H7 (cell line): Measurements from ENCODE around the gene ABRACL. TPM values are rescaled to one million over a fixed set of nuclear protein-coding genes. Genes with fewer than 3 reads are reported as not detected.
"Not testable (repeated sequence)": the region's sequence is repeated elsewhere in the genome, so short reads cannot be mapped to it uniquely, and the experiment has no call there.

Experiments
- DNase-seq: peaks from one replicate; pipeline ENCODE4 v3.0.0; 2012
- H3K27me3 ChIP-seq: 2 replicates; pipeline ENCODE4 v1.6.0; 2011; ENCODE audit warnings: mild to moderate bottlenecking, low read length; ENCODE audit not compliant: control insufficient read depth, insufficient read depth
- H3K36me3 ChIP-seq: replicated peaks from 2 replicates; pipeline ENCODE4 v1.5.1; 2011; ENCODE audit warnings: low read length; ENCODE audit not compliant: control insufficient read depth, insufficient read depth
- H3K4me3 ChIP-seq: 2 replicates; pipeline ENCODE4 v1.5.1; 2011; ENCODE audit warnings: low read depth, mild to moderate bottlenecking, control low read depth, low read length, moderate library complexity; ENCODE audit not compliant: insufficient read depth
- total RNA-seq: library from RNA; depleted of rRNA; stranded (reverse); fragments of >200 nt; shearing (Covaris generic); gene quantifications from 2 replicates; pipeline ENCODE4 v1.2.3, GENCODE V29; 2014; rRNA removed

Gene ABRACL, protein sequence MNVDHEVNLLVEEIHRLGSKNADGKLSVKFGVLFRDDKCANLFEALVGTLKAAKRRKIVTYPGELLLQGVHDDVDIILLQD
- 108 and 111 TPM in 2 replicates for total RNA-seq

GRCh38 chr6:139028658-139029469, at the start of gene ABRACL:
TSS of gene ABRACL (plus strand) at chr6:139028745. CDS start at chr6:139034161, 5,416 bp downstream.
- peak; percentile 88 for DNase-seq
- H3K27me3 ChIP-seq: no peaks in the 10 kb centered on the region
- no peaks in the 10 kb centered on the region for H3K36me3 ChIP-seq
- peak within 1 kb of the TSS; percentile 95 for H3K4me3 ChIP-seq

DNA sequence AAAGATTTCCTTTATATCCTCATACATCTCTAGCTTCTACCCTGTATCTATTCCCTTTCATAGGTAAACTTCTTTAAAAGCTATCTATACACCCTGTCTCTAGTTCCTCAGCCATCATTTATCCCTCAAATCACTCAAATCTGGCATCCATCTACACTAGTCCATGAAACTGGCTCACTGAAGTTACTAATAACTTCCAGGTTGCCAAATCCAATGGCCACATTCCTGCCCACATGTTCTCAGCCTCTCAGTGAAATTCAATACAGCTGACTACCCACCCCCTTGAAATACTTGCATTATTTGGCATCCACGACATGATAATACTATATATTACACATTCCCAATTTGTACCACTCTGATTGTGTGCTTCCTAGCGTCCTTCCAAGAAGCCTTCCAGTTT, 49.2 kb upstream of the ABRACL start:
- H3K27me3 ChIP-seq: no peaks in the 10 kb centered on the region
- no peak for DNase-seq
- H3K36me3 ChIP-seq: no peaks in the 10 kb centered on the region
- no peak overlapping the region for H3K4me3 ChIP-seq

- DNase-seq: no peak
- H3K27me3 ChIP-seq: no peaks in the 10 kb centered on the region
- no peak overlapping the region for H3K4me3 ChIP-seq
- no peaks in the 10 kb centered on the region for H3K36me3 ChIP-seq
These were observed 48.5 kb upstream of the ABRACL start for GRCh38 chr6:138979813-138980668.

- DNase-seq: no peak
- no peaks in the 10 kb centered on the region for H3K36me3 ChIP-seq
- no peak overlapping the region for H3K4me3 ChIP-seq
- no peaks in the 10 kb centered on the region for H3K27me3 ChIP-seq
These were observed 47.1 kb upstream of the ABRACL start for GRCh38 chr6:138981416-138981815.

GRCh38 chr6:138986578-138986977, 42.0 kb upstream of the ABRACL start:
- no peak for DNase-seq
- H3K27me3 ChIP-seq: no peaks in the 10 kb centered on the region

GRCh38 chr6:138987080-138987642, 41.4 kb upstream of the ABRACL start:
- no peaks in the 10 kb centered on the region for H3K36me3 ChIP-seq
- peak overlapping the region; percentile 88 for H3K4me3 ChIP-seq
- no peak for DNase-seq
- H3K27me3 ChIP-seq: no peaks in the 10 kb centered on the region

More at GRCh38 chr6:138986578-138986977, 42.0 kb upstream of the ABRACL start:
- Histone ChIP-seq H3K36me3 (no peaks in the 10 kb centered on the region), H3K4me3 (peak overlapping the region; percentile 88)

- Histone ChIP-seq H3K36me3 (no peaks in the 10 kb centered on the region), H3K4me3 (peak within 1 kb of the TSS; percentile 88), H3K27me3 (no peaks in the 10 kb centered on the region)
- DNase-seq: peak; percentile 96
These were observed 40.7 kb upstream of the ABRACL start, which contains the start of gene REPS1 for GRCh38 chr6:138987643-138988468. TSS of gene REPS1 (minus strand) at chr6:138988253. CDS start at chr6:138987682, 571 bp downstream.

GRCh38 chr6:138988469-138988834, 40.1 kb upstream of the ABRACL start:
- DNase-seq: no peak
- Histone ChIP-seq H3K4me3 (no peak overlapping the region), H3K36me3 (no peaks in the 10 kb centered on the region), H3K27me3 (no peaks in the 10 kb centered on the region)

DNA sequence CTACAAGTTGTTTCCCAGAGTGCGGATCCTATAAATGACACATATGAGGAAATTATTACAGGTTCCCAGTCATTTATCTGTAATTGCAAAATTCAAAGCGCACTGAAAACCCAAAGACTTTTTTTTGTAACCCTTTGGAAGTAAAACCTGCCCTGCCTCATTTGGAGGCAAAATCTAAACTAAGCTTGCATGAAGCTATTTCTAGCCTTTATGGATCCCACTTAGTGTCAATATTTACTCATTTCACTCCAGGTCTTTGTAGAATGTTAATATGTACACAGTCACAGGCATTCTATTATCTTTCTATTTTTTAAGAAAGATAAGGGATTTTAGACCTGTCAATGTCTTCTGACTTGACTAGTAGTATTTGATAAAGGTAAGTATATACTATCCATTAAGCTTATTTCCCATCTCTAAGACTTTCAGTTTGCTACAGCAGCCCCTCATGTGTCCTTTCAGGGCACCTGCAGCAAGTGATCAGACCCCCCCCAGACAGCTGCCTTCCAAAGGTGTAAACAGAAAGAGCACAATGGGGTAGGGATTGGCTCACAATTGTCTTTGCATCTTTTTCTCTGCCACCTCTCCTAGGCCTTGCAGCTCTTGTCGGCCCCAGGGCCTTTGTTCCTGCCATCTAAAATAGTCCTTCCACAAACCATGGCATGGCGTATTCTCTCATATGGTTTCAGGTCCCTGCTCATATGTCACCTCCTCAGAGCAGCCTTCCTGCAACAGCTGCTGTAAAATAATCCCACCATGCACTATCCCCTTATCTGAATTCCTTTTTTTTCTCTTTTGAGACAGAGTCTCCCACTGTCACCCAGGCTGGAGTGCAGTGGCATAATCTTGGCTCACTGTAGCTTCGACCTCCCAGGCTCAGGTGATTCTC, 39.2 kb upstream of the ABRACL start:
- no peak for DNase-seq
- H3K27me3 ChIP-seq: no peaks in the 10 kb centered on the region
- no peak overlapping the region for H3K4me3 ChIP-seq
- H3K36me3 ChIP-seq: no peaks in the 10 kb centered on the region

DNA sequence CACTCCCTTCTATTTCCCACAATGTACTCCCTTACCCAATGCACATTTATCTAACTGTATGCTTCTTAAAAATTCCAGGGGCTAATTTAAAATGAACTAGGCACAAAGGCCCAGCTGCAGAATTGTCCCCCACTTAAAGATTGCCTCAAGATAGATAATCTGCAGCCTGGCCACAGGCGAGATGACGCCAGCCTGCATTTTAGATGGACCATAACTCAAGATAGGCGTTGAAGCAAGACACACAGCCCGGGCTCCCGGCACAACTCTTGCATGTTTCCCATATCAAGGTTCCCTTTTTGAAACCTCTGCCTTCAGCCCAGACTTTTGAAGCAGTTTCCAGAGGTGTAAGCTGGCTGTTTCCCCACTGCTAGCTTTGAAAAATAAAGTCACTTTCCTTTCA, 37.3 kb upstream of the ABRACL start:
- H3K36me3 ChIP-seq: no peaks in the 10 kb centered on the region
- no peaks in the 10 kb centered on the region for H3K27me3 ChIP-seq
- H3K4me3 ChIP-seq: no peak overlapping the region
- no peak for DNase-seq

- not testable (repeated sequence) for H3K27me3 ChIP-seq, DNase-seq, H3K36me3 ChIP-seq, H3K4me3 ChIP-seq
These were observed 35.6 kb upstream of the ABRACL start for GRCh38 chr6:138992965-138993364.

DNA sequence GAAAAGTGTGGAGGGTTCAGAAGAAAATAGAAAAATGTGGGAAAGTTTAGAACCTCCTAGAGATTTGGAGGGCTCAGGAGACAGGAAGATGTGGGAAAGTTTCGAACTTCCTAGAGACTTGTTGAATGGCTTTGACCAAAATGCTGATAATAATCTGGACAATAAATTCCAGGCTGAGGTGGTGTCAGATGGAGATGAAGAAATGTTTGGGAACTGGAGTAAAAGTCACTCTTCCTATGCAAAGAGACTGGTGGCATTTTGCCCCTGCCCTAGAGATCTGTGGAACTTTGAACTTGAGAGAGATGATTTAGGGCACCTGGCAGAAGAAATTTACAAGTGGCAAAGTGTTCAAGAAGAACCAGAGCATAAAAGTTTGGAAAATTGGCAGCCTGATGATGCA, 35.1 kb upstream of the ABRACL start:
- not testable (repeated sequence) for H3K4me3 ChIP-seq, H3K36me3 ChIP-seq, DNase-seq, H3K27me3 ChIP-seq

GRCh38 chr6:138996524-138996923, 32.0 kb upstream of the ABRACL start:
- no peaks in the 10 kb centered on the region for H3K27me3 ChIP-seq
- DNase-seq: no peak
- H3K4me3 ChIP-seq: no peak overlapping the region
- H3K36me3 ChIP-seq: no peaks in the 10 kb centered on the region
